Natural killer cell treated with Interleukin-12 subunit alpha and Interleukin-12 subunit beta and Interleukin-15 and Interleukin-18, amount 100 ng/mL, for 72 hours (primary cell): Measurements from ENCODE around the gene PCLO. TPM values are rescaled to one million over a fixed set of nuclear protein-coding genes. Genes with fewer than 3 reads are reported as not detected.

Experiments
- ATAC-seq, 2 donors: fragments of 150-1000 bp; cut with Tn5 transposase in 1 of 2; sonication (Bioruptor Pico), chemical (Tn5 transposase) in 1 of 2; 2 replicates each; pipeline ENCODE4 v1.10.0; 2021
- DNase-seq: peaks from one replicate; pipeline ENCODE4 v3.0.0; 2022; ENCODE audit warnings: low spot score
- H3K27ac Mint-ChIP-seq, 2 donors: 1 replicate in 1 of 2; 2 replicates in 1 of 2; pipeline ENCODE4 v1.8.0; 2022; ENCODE audit warnings: mixed read lengths in 2 of 2, mild to moderate bottlenecking in 1 of 2, moderate library complexity in 1 of 2
- H3K27me3 Mint-ChIP-seq, 2 donors: 1 replicate in 1 of 2; 2 replicates in 1 of 2; pipeline ENCODE4 v1.8.0; 2022; ENCODE audit warnings: mixed read lengths in 2 of 2
- H3K36me3 Mint-ChIP-seq: one replicate; pipeline ENCODE4 v1.8.0; 2022; ENCODE audit warnings: mixed read lengths
- H3K4me1 Mint-ChIP-seq, 2 donors: 1 replicate in 1 of 2; 2 replicates in 1 of 2; pipeline ENCODE4 v1.8.0; 2022; ENCODE audit warnings: low read depth in 2 of 2, mixed read lengths in 2 of 2, mild to moderate bottlenecking in 1 of 2
- H3K4me3 Mint-ChIP-seq: one replicate; pipeline ENCODE4 v1.8.0; 2022; ENCODE audit warnings: mixed read lengths
- H3K9me3 Mint-ChIP-seq: 2 replicates; pipeline ENCODE4 v1.8.0; 2022; ENCODE audit warnings: mixed read lengths
- total RNA-seq, 2 donors: library from RNA; stranded (reverse); gene quantifications; one replicate each; pipeline ENCODE4 v1.2.3, GENCODE V29; 2022

PCLO gene
- total RNA-seq, 2 donors from 2014 or later, result not detected

DNA sequence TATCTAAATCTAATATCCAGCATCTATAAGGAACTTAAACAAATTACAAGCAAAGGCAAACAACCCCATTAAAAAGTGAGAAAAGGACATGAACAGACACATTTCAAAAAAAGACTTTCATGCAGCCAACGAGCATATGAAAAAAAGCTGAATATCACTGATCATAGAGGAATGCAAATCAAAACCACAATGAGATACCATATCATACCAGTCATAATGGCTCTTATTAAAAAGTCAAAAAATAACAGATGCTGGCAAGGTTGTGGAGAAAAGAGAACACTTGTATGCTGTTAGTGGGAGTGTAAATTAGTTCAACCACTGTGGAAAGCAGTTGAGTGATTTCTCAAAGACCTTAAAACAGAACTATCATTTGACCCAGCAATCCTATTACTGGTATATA lies 384.7 kb downstream of the PCLO start:
- H3K4me3 Mint-ChIP-seq, result no peak overlapping the region
- no peak for DNase-seq
- no peak for ATAC-seq
- H3K27ac Mint-ChIP-seq, result no peak overlapping the region
- H3K4me1 Mint-ChIP-seq, result no peaks in the 10 kb centered on the region
- H3K27me3 Mint-ChIP-seq, result no peaks in the 10 kb centered on the region
- no peaks in the 10 kb centered on the region for H3K36me3 Mint-ChIP-seq
- peaks cover 17% of the 10 kb centered on the region for H3K9me3 Mint-ChIP-seq

DNA sequence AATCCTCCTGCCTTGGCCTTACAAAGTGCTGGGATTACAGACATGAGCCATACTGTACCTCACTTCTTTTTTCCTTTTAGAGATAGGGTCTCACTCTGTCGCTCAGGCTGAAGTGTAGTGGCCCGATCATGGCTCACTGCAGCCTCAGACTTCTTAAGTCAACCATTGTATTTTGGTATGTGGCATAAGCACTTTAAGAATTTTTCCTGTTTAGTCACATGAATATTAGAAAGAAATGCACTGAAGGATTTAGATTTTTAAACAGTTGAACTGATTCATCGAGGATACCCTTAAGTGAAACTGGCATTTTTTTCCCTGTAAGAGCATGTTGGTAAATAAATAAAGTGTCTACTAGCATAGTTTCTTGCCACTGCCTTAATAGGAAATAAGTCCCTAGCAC lies 399.8 kb downstream of the PCLO start:
- H3K36me3 Mint-ChIP-seq, result peaks cover 6% of the 10 kb centered on the region
- H3K27ac Mint-ChIP-seq, result no peak overlapping the region
- no peaks in the 10 kb centered on the region for H3K4me1 Mint-ChIP-seq
- no peak overlapping the region for H3K4me3 Mint-ChIP-seq
- H3K9me3 Mint-ChIP-seq, result peaks cover 3% of the 10 kb centered on the region
- no peak for ATAC-seq
- no peaks in the 10 kb centered on the region for H3K27me3 Mint-ChIP-seq
- no peak for DNase-seq

DNA sequence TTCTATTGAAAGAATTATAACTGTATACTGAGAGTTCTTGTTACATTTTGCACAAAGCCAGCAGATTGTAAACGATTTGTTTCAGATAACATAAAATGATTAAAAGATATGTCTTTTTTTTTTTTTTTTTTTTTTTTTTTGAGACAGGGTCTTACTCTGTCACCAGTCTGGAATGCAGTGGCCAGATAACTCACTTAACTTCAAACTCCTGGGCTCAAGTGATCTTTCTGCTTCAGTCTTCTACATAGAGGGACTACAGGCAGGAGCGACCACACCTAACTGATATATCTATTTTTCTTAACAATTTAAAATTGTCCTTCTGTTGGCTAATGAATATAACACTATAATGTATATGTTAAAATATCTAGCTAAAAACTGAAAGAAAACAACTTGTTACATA lies 401.9 kb downstream of the PCLO start:
- Mint-ChIP-seq H3K4me1 (no peaks in the 10 kb centered on the region), H3K27me3 (no peaks in the 10 kb centered on the region), H3K9me3 (peaks cover 3% of the 10 kb centered on the region), H3K36me3 (peaks cover 6% of the 10 kb centered on the region), H3K4me3 (no peak overlapping the region), H3K27ac (no peak overlapping the region)
- DNase-seq, result no peak
- no peak for ATAC-seq

DNA sequence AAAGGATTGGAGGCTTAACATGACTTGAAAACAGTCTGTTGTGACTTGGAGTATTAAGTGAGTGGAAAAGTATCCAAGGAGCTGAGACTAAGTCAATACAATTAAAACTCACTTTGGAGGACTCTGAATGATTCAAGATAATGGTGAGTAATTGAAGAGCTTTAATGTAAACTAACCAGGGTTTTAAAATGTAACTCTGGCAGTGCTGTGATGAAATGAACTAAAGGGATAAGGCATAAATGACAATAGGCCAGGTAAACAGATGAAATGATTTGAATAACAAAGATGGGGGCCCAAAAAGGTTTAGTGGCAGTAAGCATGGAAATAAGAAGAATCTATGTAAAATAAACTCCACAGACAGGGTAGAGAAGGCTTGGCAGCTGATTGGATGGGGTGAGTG lies 402.6 kb downstream of the PCLO start:
- Mint-ChIP-seq H3K27me3 (no peaks in the 10 kb centered on the region), H3K4me3 (no peak overlapping the region), H3K36me3 (peaks cover 6% of the 10 kb centered on the region), H3K9me3 (peaks cover 3% of the 10 kb centered on the region), H3K27ac (no peak overlapping the region), H3K4me1 (no peaks in the 10 kb centered on the region)
- DNase-seq, result no peak
- ATAC-seq, result no peak

- H3K36me3 Mint-ChIP-seq, result peaks cover 6% of the 10 kb centered on the region
- H3K27ac Mint-ChIP-seq, result no peak overlapping the region
- no peaks in the 10 kb centered on the region for H3K27me3 Mint-ChIP-seq
- no peak overlapping the region for H3K4me3 Mint-ChIP-seq
- ATAC-seq, result no peak
- H3K9me3 Mint-ChIP-seq, result peaks cover 3% of the 10 kb centered on the region
- H3K4me1 Mint-ChIP-seq, result no peaks in the 10 kb centered on the region
- DNase-seq, result no peak
These were observed 406.8 kb downstream of the PCLO start for GRCh38 chr7:82755705-82756551.

DNA sequence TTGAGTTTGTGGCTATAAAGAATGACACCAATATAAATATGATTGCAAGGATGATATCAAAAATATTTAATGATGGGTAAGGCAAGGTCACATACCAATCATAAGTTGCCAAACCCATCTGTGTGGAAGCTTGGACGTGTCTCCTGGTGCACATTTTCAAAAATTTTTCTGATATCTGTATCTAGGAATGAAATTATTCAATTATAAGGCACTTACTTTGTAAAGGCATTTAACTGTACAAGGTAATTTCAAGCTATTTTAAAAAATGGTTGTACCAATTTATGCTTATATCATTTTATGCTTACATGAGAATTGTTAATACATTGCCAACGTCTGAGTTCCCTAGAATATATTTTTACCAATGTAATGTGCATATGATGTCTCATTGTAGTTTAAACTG lies 412.7 kb downstream of the PCLO start:
- Mint-ChIP-seq H3K27me3 (no peaks in the 10 kb centered on the region), H3K9me3 (peaks cover 3% of the 10 kb centered on the region), H3K4me3 (no peak overlapping the region), H3K27ac (no peak overlapping the region), H3K4me1 (no peaks in the 10 kb centered on the region), H3K36me3 (no peaks in the 10 kb centered on the region)
- DNase-seq, result no peak
- no peak for ATAC-seq

DNA sequence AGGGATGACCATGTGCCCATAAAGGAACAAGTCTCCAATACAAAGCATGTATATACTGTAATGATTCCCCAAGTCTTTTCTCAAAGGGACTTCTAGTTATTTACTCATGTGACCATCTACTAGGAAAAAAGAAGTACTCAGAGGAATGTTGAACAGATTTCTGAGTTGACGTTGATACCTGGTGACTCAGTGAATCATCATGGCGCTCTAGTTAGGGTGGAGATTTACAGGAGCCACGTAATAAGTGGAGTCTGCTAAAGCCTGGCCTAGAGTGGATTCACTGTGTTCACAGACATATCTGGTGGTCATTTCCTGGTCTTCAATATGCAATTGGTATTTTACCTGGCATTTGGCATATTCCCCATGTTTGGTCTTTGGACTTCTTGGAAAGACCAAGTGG lies 416.9 kb downstream of the PCLO start:
- H3K27ac Mint-ChIP-seq, result no peak overlapping the region
- DNase-seq, result no peak

GRCh38 chr7:82745117-82745516 lies 417.6 kb downstream of the PCLO start:
- no peak for ATAC-seq
- Mint-ChIP-seq H3K4me1 (no peaks in the 10 kb centered on the region), H3K27ac (no peak overlapping the region), H3K9me3 (peaks cover 3% of the 10 kb centered on the region), H3K4me3 (no peak overlapping the region), H3K27me3 (no peaks in the 10 kb centered on the region), H3K36me3 (no peaks in the 10 kb centered on the region)
- no peak for DNase-seq

More for the DNA sequence above, 416.9 kb downstream of the PCLO start:
- Mint-ChIP-seq H3K36me3 (no peaks in the 10 kb centered on the region), H3K9me3 (peaks cover 3% of the 10 kb centered on the region), H3K4me1 (no peaks in the 10 kb centered on the region), H3K27me3 (no peaks in the 10 kb centered on the region), H3K4me3 (no peak overlapping the region)
- no peak for ATAC-seq

DNA sequence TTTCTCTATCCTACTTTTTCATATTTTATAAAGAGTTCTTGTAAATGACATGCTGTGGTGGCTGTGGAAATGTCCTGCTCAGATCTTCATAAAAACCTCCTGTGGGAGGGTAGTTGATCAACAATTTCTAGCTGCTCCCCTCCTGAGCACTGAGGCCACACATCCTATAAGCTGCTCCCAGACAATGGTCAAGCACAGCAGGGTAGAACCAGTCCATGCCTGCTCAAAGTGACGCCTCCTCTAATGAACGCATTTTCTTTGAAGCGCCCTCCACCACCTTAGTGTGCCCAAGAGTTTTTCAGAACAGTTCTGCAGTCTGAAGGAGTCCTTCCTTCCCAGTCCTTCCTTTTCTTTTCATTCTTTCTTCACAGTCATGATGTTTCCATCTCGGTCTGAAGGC lies 420.5 kb downstream of the PCLO start:
- Mint-ChIP-seq H3K27ac (no peak overlapping the region), H3K4me1 (no peaks in the 10 kb centered on the region), H3K36me3 (no peaks in the 10 kb centered on the region), H3K9me3 (no peaks in the 10 kb centered on the region), H3K27me3 (no peaks in the 10 kb centered on the region), H3K4me3 (no peak overlapping the region)
- ATAC-seq (no peak), DNase-seq (no peak)

DNA sequence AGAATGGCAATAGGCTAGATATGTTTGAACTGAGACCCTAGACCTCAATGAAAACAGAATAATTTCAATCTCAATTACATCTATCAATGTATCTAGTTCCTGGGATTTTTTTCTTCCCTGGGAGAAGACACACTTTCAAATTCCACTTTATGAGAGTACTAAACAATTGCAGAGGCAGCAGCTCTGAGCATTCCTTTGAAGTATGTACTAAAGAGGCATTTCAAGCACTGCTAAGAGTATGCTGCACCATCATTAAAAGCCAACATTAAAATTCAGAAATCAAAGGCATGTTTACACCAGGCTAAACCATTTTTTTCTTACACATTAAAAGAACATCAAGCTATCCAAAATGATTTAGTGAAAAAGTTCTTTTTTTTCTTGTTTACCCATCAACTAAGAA lies 421.2 kb downstream of the PCLO start:
- no peaks in the 10 kb centered on the region for H3K36me3 Mint-ChIP-seq

DNA sequence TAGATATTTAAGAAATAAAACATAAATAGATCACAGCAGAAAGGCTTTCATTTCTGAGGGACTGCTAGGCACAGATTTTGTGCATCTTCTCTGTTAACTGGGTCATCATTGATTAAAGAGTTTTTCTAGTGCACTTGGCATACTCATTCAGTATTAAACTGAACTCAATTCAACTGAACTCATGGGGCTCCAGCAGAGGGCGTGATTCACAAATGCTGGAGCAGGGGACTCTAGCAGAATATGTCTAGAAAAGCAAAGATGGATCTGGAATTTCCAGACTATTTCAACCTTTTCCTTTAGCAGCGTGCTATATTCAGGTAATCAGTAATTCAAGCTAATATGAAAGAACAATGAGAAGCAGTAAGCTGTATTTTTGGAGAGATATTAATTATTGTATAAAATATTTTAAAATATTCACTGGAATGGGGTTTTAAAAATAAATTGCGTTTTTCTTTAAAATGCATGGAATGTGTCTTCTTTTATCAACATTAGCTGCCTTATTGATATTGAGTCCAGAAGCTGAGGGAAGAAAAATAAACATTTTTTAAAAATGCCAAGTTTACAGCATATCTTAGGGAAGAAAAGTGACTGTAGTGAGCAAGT lies 422.3 kb downstream of the PCLO start:
- Mint-ChIP-seq H3K4me1 (no peaks in the 10 kb centered on the region), H3K27me3 (no peaks in the 10 kb centered on the region), H3K9me3 (no peaks in the 10 kb centered on the region), H3K27ac (no peak overlapping the region), H3K4me3 (no peak overlapping the region), H3K36me3 (no peaks in the 10 kb centered on the region)
- ATAC-seq (no peak), DNase-seq (no peak)

More for the DNA sequence above, 421.2 kb downstream of the PCLO start:
- no peaks in the 10 kb centered on the region for H3K9me3 Mint-ChIP-seq
- DNase-seq (no peak), ATAC-seq (no peak)
- no peak overlapping the region for H3K4me3 Mint-ChIP-seq
- H3K27me3 Mint-ChIP-seq, result no peaks in the 10 kb centered on the region
- H3K27ac Mint-ChIP-seq, result no peak overlapping the region
- H3K4me1 Mint-ChIP-seq, result no peaks in the 10 kb centered on the region

GRCh38 chr7:82736633-82737032 lies 426.1 kb downstream of the PCLO start:
- ATAC-seq, result no peak
- Mint-ChIP-seq H3K4me3 (no peak overlapping the region), H3K36me3 (no peaks in the 10 kb centered on the region)

GRCh38 chr7:82732677-82733076 lies 430.0 kb downstream of the PCLO start:
- H3K9me3 Mint-ChIP-seq, result no peaks in the 10 kb centered on the region
- H3K27me3 Mint-ChIP-seq, result no peaks in the 10 kb centered on the region
- DNase-seq, result no peak
- H3K4me1 Mint-ChIP-seq, result no peaks in the 10 kb centered on the region
- no peak overlapping the region for H3K27ac Mint-ChIP-seq
- no peak for ATAC-seq
- H3K36me3 Mint-ChIP-seq, result no peaks in the 10 kb centered on the region
- no peak overlapping the region for H3K4me3 Mint-ChIP-seq

More at GRCh38 chr7:82736633-82737032, 426.1 kb downstream of the PCLO start:
- H3K27me3 Mint-ChIP-seq, result no peaks in the 10 kb centered on the region
- no peak for DNase-seq
- no peaks in the 10 kb centered on the region for H3K9me3 Mint-ChIP-seq
- H3K4me1 Mint-ChIP-seq, result no peaks in the 10 kb centered on the region
- no peak overlapping the region for H3K27ac Mint-ChIP-seq

DNA sequence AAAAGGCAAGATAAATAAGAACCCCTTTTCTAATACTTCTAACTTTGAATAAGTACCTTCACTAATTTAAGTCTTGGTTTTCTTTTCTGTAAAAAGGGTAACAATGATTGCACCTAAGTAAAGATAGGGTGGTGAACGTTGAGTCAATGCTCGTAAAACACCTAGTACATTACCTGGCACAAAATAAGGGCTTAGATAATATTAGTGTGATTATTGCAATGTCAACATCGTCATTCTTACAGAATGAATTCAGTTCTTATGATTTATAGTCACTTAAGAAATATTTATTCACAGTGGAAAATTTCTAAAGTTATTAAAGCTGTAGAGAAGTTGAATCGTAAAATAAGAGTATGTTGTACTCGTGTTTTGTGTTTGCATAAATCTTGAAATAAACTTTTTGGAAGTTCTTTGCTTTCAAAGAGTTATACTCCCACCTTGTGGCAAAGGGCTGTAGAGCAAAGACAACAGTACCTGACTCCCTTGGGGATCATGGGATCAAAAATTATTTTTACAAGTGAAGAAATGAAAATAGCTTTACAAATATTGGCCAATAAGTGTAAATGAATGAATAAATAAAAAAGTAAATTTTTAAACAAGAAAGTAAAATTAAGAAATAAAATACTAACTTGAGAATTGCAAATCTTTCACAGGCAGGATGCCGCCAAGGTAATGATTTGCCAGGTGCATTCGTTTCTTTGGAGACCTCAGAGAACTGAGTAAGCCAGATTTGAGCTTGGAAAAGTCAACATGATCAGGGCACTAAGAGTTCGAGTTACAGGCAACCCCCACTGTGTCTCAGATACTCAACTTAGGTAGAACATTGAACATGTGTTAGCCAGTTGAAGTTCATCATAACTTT lies 433.3 kb downstream of the PCLO start:
- H3K9me3 Mint-ChIP-seq, result no peaks in the 10 kb centered on the region

More for the DNA sequence above, 433.3 kb downstream of the PCLO start:
- H3K27me3 Mint-ChIP-seq, result no peaks in the 10 kb centered on the region
- no peaks in the 10 kb centered on the region for H3K4me1 Mint-ChIP-seq
- H3K36me3 Mint-ChIP-seq, result no peaks in the 10 kb centered on the region
- no peak overlapping the region for H3K27ac Mint-ChIP-seq
- no peak for ATAC-seq
- no peak overlapping the region for H3K4me3 Mint-ChIP-seq
- no peak for DNase-seq
